AG04449 (cell line): ENCODE data around the gene EFHB.
"Not testable (repeated sequence)": the region's sequence is repeated elsewhere in the genome, so short reads cannot be mapped to it uniquely, and the experiment has no call there.

ENCODE experiments used
- CTCF ChIA-PET: fragments of 350-600 bp; formaldehyde crosslinking; extraction: SDS; loops from one replicate; lab custom pipeline; 2021; ENCODE audit warnings: antibody characterized with exemption; lab: Yijun Ruan, JAX
- POLR2A ChIA-PET: fragments of 400-600, 350-600 bp; formaldehyde crosslinking; extraction: SDS; loops from one replicate; lab custom pipeline; 2020; ENCODE audit warnings: antibody characterized with exemption, inconsistent platforms; lab: Yijun Ruan, JAX
- DNase-seq: peaks from one replicate; pipeline ENCODE4 v3.0.0-alpha.2; 2010; ENCODE audit warnings: low read depth, low spot score
- H3K4me3 ChIP-seq: 2 replicates; pipeline ENCODE4 v1.5.1; 2011; ENCODE audit warnings: low read depth, mild to moderate bottlenecking, control low read depth, low read length
- TF ChIP-seq, protein P1 (sequence below): IDR thresholded peaks from one replicate; pipeline ENCODE4 v1.5.1; 2011; ENCODE audit warnings: mild to moderate bottlenecking, moderate library complexity, low read length, control low read depth, inconsistent platforms; ENCODE audit not compliant: insufficient read depth; ENCODE audit errors: missing control alignments

EFHB gene

DNA sequence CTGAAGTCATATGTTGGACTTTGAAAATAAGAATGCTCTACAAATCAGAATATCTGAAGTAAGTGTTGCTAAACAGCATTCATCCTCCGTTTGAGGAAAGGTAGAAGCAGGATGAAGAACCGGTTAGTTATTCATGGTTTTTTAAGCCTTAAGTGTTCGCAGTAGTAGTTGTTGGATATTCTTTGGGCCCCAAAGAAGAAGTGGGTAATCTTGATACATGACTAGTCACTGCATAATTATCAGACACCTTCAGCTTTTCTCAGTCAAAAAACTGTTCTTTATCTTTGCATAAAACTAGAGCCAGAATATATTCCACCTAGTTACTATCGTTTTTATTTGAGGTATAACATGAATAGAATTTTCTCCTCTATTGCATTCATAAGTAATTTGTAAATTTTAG, 26.7 kb upstream of the EFHB start:
- DNase-seq: no peak
- ChIA-PET CTCF (no interaction called here), POLR2A (no interaction called here)
- H3K4me3 ChIP-seq: no peak overlapping the region
- TF ChIP-seq, protein P1, sequence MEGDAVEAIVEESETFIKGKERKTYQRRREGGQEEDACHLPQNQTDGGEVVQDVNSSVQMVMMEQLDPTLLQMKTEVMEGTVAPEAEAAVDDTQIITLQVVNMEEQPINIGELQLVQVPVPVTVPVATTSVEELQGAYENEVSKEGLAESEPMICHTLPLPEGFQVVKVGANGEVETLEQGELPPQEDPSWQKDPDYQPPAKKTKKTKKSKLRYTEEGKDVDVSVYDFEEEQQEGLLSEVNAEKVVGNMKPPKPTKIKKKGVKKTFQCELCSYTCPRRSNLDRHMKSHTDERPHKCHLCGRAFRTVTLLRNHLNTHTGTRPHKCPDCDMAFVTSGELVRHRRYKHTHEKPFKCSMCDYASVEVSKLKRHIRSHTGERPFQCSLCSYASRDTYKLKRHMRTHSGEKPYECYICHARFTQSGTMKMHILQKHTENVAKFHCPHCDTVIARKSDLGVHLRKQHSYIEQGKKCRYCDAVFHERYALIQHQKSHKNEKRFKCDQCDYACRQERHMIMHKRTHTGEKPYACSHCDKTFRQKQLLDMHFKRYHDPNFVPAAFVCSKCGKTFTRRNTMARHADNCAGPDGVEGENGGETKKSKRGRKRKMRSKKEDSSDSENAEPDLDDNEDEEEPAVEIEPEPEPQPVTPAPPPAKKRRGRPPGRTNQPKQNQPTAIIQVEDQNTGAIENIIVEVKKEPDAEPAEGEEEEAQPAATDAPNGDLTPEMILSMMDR: no peak

DNA sequence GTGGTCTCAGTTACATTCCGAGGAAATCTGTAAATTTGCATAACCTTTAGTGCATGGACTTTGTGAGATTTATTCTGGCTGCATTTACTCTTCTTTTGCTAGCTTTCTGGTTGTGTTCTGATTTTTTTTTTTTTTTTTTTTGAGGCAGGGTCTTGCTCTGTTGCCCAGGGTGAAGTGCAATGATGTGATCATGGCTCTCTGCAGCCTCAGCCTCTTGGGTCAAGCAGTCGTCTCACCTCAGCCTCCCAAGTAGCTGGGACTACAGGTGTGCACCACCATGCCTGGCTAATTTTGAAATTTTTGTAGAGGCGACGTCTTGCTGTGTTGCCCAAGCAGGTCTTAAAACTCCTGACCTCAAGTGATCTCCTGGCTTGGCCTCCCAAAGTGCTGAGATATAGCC, 25.5 kb upstream of the EFHB start:
- DNase-seq: no peak
- H3K4me3 ChIP-seq: no peak overlapping the region
- TF ChIP-seq, protein P1: no peak
- CTCF ChIA-PET: no interaction called here
- POLR2A ChIA-PET: no interaction called here

DNA sequence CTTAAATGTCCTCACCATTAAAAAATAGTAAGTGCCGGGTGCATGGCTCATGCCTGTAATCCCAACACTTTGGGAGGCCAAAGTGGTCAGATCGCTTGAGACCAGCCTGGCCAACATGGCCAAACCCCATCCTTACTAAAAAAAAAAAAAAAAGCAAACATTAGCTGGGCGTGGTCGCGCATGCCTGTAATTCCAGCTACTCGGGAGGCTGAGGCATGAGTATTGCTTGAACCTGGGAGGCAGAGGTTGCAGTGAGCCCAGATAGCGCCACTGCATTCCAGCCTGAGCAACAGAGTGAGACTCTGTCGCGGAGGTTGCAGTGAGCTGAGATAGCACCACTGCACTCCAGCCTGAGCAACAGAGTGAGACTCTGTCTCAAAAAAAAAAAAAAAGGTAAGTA, 23.3 kb upstream of the EFHB start:
- H3K4me3 ChIP-seq, POLR2A ChIA-PET, CTCF ChIA-PET, DNase-seq: not testable (repeated sequence)

DNA sequence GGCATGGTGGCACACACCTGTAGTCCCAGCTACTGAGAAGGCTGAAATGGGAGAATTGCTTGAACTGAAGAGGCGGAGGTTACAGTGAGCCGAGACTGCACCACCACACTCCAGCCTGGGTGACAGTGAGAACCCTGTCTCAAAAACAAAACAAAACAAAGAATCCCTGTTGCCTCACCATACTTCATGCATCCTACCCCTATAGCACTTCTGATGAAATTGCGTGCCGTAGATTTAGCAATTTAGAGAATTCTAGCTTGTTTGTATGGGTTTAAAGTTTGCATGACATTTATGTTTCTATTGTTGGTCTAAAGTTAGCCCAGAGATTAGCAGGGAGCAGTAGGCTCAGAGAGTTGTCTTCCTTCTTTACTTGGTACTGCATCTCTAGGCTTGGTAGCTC, 20.7 kb upstream of the EFHB start:
- POLR2A ChIA-PET: no interaction called here
- DNase-seq: no peak
- TF ChIP-seq, protein P1: no peak
- no peak overlapping the region for H3K4me3 ChIP-seq
- CTCF ChIA-PET: no interaction called here

DNA sequence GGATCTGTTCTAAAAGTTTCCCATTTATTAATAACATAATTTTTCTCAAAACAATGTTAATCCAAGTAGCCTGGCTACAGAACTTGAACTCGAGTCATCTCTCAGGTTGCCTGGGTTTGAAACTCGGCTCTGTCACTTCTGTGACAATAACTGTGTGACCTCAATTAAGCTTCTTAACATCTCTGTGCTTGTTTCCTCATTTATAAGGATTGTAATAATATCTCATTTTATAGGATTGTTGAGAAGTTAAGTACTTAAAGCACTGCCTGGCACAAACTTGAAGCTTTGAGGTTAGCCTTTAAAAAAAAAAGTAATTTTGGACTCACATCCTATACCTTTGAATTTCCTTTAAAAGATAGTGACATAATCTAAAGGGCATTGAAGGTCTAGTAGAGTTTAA, 16.3 kb upstream of the EFHB start:
- POLR2A ChIA-PET: no interaction called here
- CTCF ChIA-PET: no interaction called here
- DNase-seq: no peak
- H3K4me3 ChIP-seq: no peak overlapping the region
- TF ChIP-seq, protein P1: no peak

DNA sequence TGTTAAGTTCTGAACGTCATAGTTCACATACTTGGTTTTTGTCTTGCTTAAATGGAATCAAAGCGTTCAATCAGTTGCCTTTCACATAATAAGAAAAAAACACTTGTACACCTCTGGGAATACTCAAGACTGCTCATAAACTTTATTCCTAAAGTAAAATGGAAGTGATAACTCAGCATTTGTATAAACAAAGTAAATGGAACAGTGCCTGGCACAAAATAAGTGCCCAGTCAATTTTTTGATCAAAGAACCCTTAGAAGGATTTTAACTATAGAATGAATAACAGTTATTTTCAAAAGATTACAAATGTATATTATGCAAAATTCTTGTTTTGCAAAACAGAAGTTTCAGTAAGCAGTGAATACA, 14.2 kb upstream of the EFHB start:
- DNase-seq: no peak
- ChIA-PET CTCF (no interaction called here), POLR2A (interaction anchor here (1.4 kb wide), 1 partner anchor 59 kb away, joined by 4 read pairs; no protein-coding TSS in a partner anchor)
- H3K4me3 ChIP-seq: peak overlapping the region; percentile 94
- TF ChIP-seq, protein P1: no peak

DNA sequence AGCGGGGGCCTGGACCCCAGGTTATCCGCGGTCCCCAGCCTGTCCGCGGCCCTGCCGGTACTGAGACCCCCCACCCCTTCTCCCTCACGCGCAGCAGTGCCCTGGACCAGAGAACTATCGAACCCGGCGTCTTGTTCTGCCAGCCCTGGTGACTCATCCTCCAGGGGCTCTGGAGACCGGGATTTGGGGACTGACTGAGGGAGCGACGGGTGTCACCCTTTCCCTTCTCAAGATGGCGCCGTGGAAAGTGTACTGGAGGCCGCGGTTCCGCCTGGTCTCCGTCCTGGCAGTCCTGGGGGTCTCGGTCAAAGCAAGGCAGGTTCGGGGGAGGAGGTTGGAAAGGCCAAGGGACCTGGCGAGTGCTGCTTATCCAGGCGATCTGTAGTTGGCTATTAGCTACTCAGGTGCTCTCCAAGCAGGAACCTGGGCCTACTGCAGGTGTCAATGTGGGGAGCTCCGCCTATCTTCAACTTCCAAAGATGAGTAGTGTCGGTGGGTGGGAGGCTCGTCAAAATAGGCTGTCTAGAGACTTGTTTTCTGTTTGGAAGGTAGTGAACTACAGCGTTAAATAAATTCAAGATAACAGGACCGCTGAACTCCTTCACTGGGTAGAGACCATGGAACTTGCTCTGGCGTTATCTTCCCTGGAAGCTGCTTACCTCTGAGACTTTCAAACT, 13.7 kb upstream of the EFHB start:
- peak overlapping the region; percentile 94 for H3K4me3 ChIP-seq
- TF ChIP-seq, protein P1: no peak
- ChIA-PET CTCF (no interaction called here), POLR2A (interaction anchor here (1.4 kb wide), 1 partner anchor 58 kb away, joined by 4 read pairs; no protein-coding TSS in a partner anchor)
- no peak for DNase-seq
